Stomach smooth muscle (tissue), 2 donors: ENCODE data around the gene CCND2.
A peak's percentile ranks its signal among the peaks of the same experiment; 100 is the strongest.

Experiments
- H3K27ac ChIP-seq: one replicate; pipeline ENCODE4 v1.7.0; 2013; ENCODE audit warnings: mild to moderate bottlenecking, low read length, inconsistent platforms
- H3K27me3 ChIP-seq, 2 donors: one replicate each; pipeline ENCODE4 v1.7.0; 2013; ENCODE audit warnings: low read length in 2 of 2; ENCODE audit not compliant: insufficient read depth in 2 of 2, control insufficient read depth in 1 of 2
- H3K36me3 ChIP-seq, 2 donors: one replicate each; pipeline ENCODE4 v1.7.0; 2013; ENCODE audit warnings: low read length in 2 of 2; ENCODE audit not compliant: control insufficient read depth in 2 of 2, insufficient read depth in 2 of 2
- H3K4me1 ChIP-seq: one replicate; pipeline ENCODE4 v1.7.0; 2013; ENCODE audit warnings: low read length; ENCODE audit not compliant: control insufficient read depth, insufficient read depth
- H3K4me3 ChIP-seq, 2 donors: one replicate each; pipeline ENCODE4 v1.7.0; 2013; ENCODE audit warnings: low read length in 2 of 2
- H3K9ac ChIP-seq, 2 donors: one replicate each; pipeline ENCODE4 v1.7.0; 2013; ENCODE audit warnings: low read length in 2 of 2, mild to moderate bottlenecking in 1 of 2
- H3K9me3 ChIP-seq, 2 donors: one replicate each; pipeline ENCODE4 v1.7.0; 2013; ENCODE audit warnings: low read length in 2 of 2; ENCODE audit not compliant: control insufficient read depth in 2 of 2
- donor health status: healthy.
- donor health status: Pancreatic carcinoma.

The CCND2 gene

DNA sequence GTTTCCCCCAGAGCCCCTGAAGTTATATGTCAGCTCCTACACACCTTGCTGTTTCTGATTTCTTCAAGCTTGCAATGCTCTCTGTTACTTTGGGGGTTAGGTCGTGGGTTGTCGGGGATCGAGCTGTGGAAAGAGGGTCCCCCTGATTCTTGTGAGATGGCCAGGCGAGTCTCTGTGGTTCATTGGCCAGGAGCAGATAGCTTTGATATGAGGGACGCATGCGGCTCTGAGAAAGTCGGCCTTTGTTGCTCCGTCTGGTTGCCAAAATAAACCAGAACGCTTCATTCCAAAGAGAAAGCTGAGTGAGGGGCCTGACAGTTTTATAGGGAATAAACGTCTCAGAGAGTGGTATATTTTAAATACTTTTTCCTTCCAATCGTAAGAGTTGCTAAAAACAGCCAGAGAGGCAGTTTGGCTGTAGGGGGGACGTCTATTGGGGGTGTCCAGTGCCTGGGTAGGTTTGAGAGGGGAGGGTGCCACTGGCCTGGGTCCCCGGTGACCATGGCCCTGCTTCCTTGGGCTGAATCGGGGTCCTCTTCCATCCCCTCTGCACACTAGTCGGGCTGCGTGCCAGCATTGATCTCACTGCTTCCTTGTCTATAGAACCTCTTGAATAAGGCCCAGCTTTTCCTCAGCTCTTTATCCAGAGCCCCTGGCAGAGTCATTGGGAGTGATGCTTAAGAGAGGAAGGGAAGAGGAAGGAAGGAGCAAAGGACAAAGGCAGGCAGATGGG is 18.9 kb downstream of the CCND2 start:
- Histone ChIP-seq H3K4me1 (peaks cover 66% of the 10 kb centered on the region), H3K27ac (peak overlapping the region; percentile 55), H3K9ac (peak overlapping the region; percentile 20 to 21), H3K36me3 (peaks cover 31 to 35% of the 10 kb centered on the region in 2 donors), H3K4me3 (no peak overlapping the region), H3K9me3 (no peaks in the 10 kb centered on the region), H3K27me3 (no peaks in the 10 kb centered on the region)

- no peaks in the 10 kb centered on the region for H3K27me3 ChIP-seq
- H3K4me3 ChIP-seq = peak overlapping the region in 1 of 2 donors; percentile 35
- H3K4me1 ChIP-seq = peaks cover 57% of the 10 kb centered on the region
- peaks cover 31 to 36% of the 10 kb centered on the region in 2 donors for H3K36me3 ChIP-seq
- no peaks in the 10 kb centered on the region for H3K9me3 ChIP-seq
- H3K27ac ChIP-seq = no peak overlapping the region
- H3K9ac ChIP-seq = peak overlapping the region in 1 of 2 donors; percentile 13
These were observed 19.9 kb downstream of the CCND2 start for GRCh38 chr12:4293299-4293965.

DNA sequence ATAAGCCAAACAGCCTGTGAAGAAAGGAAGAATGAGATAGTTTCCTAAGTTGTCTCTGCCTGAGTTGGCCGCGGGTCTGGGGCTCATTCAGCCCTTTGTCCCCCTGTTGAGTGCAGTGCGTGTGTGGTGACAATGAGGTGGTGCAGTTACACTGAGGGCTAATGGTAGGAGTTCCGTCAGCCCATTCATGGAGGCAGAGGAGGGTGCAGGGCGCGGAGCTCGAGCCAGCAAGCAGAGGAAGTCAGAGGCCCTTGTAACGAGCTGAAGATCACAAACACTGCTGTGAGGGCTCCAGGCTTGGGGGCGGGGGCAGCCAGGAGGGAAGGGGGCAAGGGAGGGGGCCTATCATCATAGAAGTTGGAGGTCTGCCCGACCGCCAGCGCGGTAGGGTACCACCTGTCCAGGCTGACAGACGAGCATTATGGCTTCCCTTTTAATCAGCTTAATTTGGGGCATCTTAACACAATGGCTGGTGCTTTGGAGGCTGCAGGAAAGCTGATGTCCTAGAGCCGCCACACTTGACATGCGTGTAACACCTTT is 20.5 kb downstream of the CCND2 start:
- Histone ChIP-seq H3K36me3 (peaks cover 31 to 33% of the 10 kb centered on the region in 2 donors), H3K27me3 (no peaks in the 10 kb centered on the region), H3K9ac (peak overlapping the region in 1 of 2 donors; percentile 13), H3K9me3 (no peaks in the 10 kb centered on the region), H3K4me1 (peaks cover 51% of the 10 kb centered on the region), H3K27ac (no peak overlapping the region), H3K4me3 (peak overlapping the region in 1 of 2 donors; percentile 8)

- Histone ChIP-seq H3K27ac (no peak overlapping the region), H3K4me1 (peaks cover 31% of the 10 kb centered on the region), H3K4me3 (no peak overlapping the region), H3K36me3 (peaks cover 30 to 36% of the 10 kb centered on the region in 2 donors), H3K9ac (no peak overlapping the region), H3K9me3 (no peaks in the 10 kb centered on the region), H3K27me3 (no peaks in the 10 kb centered on the region)
These were observed 23.2 kb downstream of the CCND2 start for GRCh38 chr12:4296751-4297150.

- Histone ChIP-seq H3K4me1 (peaks cover 33% of the 10 kb centered on the region), H3K27ac (no peak overlapping the region), H3K9ac (no peak overlapping the region), H3K9me3 (no peaks in the 10 kb centered on the region), H3K4me3 (no peak overlapping the region), H3K36me3 (peaks cover 33 to 42% of the 10 kb centered on the region in 2 donors), H3K27me3 (no peaks in the 10 kb centered on the region)
These were observed 24.1 kb downstream of the CCND2 start for GRCh38 chr12:4297617-4298016.

DNA sequence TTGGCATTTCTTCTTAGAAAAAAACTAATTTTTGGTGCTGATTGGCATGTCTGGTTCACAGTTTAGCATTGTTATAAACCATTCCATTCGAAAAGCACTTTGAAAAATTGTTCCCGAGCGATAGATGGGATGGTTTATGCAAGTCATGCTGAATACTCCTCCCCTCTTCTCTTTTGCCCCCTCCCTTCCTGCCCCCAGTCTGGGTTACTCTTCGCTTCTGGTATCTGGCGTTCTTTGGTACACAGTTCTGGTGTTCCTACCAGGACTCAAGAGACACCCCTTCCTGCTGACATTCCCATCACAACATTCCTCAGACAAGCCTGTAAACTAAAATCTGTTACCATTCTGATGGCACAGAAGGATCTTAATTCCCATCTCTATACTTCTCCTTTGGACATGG is 27.3 kb downstream of the CCND2 start:
- H3K27ac ChIP-seq = no peak overlapping the region
- no peaks in the 10 kb centered on the region for H3K9me3 ChIP-seq
- no peak overlapping the region for H3K4me3 ChIP-seq
- no peaks in the 10 kb centered on the region for H3K27me3 ChIP-seq
- H3K36me3 ChIP-seq = peaks cover 31 to 41% of the 10 kb centered on the region in 2 donors
- peaks cover 31% of the 10 kb centered on the region for H3K4me1 ChIP-seq
- no peak overlapping the region for H3K9ac ChIP-seq

DNA sequence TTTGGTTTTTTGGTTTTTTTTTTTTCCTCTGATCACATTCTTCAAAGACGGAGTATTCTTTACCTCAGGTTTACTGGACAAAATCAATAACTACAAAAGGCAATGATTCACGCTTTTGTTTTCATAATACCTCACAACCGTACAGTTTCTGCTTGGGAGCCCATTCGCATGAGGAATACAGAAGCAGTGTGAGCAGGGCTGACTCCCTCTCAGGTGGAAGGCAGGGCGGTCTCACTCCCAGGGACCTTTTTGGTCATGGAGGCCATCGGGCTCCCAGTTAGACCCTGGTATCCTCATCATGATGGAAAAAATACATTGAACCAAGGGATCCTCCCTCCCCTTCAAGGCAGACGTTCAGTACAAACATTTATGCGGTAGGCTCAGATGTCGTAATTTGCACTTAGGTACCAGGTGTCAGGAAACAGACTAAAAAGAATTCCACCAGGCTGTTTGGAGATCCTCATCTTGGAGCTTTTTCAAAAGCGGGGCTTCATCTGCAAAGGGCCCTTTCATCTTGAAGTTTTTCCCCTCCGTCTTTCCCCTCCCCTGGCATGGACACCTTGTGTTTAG is 28.5 kb downstream of the CCND2 start:
- Histone ChIP-seq H3K27me3 (no peaks in the 10 kb centered on the region), H3K9me3 (no peaks in the 10 kb centered on the region), H3K36me3 (peaks cover 31 to 38% of the 10 kb centered on the region in 2 donors), H3K27ac (peak overlapping the region; percentile 69), H3K9ac (no peak overlapping the region), H3K4me1 (peaks cover 29% of the 10 kb centered on the region), H3K4me3 (no peak overlapping the region)

DNA sequence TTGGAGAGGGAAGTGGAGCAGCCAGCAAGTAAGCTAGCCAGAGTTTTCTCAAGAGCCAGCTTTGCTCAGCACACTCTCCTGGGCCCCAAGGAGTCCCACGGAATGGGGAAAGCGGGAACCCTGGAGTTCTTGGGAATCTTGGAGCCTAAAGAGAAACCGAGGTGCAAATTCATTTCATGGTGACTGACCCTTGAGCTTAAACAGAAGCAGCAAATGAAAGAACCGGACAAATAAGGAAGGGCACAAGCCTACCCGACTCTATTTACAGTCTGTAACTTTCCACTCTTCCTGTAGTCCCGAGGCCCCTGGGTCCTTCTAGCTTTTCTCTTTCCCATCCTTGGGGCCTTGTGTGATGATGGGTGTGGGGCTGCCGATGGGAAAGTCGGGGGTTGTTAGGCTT is 29.3 kb downstream of the CCND2 start:
- Histone ChIP-seq H3K4me1 (peaks cover 34% of the 10 kb centered on the region), H3K4me3 (no peak overlapping the region), H3K36me3 (peaks cover 28 to 35% of the 10 kb centered on the region in 2 donors), H3K9me3 (no peaks in the 10 kb centered on the region), H3K27ac (peak overlapping the region; percentile 69), H3K27me3 (no peaks in the 10 kb centered on the region), H3K9ac (no peak overlapping the region)

DNA sequence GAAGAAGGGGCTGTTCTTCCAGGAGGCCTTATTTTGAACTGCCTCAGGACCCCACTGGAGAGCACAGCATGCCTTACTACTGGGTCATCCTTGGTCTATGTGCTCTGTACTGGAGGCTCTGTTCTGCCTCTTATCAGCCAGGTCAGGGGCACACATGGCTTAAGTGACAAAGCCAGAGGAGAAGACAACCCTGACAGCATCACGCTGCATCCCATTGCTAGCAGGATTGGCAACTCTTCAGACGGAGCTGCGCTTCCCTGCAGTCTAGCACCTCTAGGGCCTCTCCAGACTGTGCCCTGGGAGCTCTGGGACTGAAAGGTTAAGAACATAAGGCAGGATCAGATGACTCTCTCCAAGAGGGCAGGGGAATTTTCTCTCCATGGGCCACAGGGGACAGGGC is 30.2 kb downstream of the CCND2 start:
- Histone ChIP-seq H3K4me1 (peaks cover 39% of the 10 kb centered on the region), H3K9ac (no peak overlapping the region), H3K27ac (peak overlapping the region; percentile 69), H3K4me3 (no peak overlapping the region), H3K9me3 (no peaks in the 10 kb centered on the region), H3K36me3 (peaks cover 26 to 34% of the 10 kb centered on the region in 2 donors), H3K27me3 (no peaks in the 10 kb centered on the region)

DNA sequence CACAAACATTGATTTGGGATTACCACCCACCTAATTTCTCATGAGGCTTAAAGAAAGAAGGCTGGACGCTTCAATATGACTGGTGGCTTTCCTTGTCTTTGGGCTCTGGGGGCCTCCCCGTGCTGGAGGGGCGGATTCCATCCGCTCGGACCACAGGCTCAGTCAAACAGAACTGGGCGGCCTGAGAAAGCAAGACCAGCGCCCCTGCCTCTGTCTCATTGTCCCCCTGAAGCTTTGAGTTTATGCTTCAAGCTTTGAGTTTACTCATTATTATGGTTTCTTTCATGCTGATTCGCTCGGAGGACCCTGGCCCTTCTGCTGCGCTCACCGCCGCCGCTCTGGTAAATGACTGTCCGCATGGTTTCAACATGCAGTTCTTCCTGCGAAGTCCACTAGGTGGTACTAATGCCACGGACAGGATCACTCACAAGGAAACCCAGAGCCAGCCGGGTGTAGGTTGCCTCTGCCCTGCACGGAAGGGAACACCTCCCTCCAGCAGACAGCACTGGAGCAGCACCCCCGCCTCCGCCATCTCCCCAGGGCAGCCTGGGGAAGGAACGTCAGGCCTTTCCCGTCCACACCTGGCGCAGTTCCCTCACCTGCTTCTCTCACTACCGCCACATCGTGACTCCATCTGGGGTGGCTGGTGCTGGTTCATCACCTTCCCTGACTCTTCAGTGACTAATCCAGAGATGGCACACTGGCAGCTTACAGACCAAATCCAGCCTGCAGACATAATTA is 34.2 kb downstream of the CCND2 start:
- no peaks in the 10 kb centered on the region for H3K27me3 ChIP-seq
- peak overlapping the region; percentile 19 for H3K27ac ChIP-seq
- H3K9me3 ChIP-seq = no peaks in the 10 kb centered on the region
- peak overlapping the region in 1 of 2 donors; percentile 13 for H3K9ac ChIP-seq
- H3K36me3 ChIP-seq = peaks cover 6 to 15% of the 10 kb centered on the region in 2 donors
- H3K4me1 ChIP-seq = peaks cover 30% of the 10 kb centered on the region
- peak overlapping the region; percentile 35 to 63 for H3K4me3 ChIP-seq
